PC-3 (cell line): ENCODE results near the gene PEX1. TPM values are rescaled to one million over a fixed set of nuclear protein-coding genes. Genes with fewer than 3 reads are reported as not detected.
A peak's percentile ranks its signal among the peaks of the same experiment; 100 is the strongest.
"Not testable (repeated sequence)": the region's sequence is repeated elsewhere in the genome, so short reads cannot be mapped to it uniquely, and the experiment has no call there.

Experiments
- ATAC-seq: fragments of 200-7000 bp; cut with Tn5 transposase; 2 replicates; pipeline ENCODE4 v1.9.1; 2020; ENCODE audit warnings: mild to moderate bottlenecking, moderate library complexity
- BruUV-seq: library from RNA; stranded (reverse); fragments of 400-500 nt; replicated peaks from 2 replicates; lab custom pipeline; 2021; lab: Mats Ljungman, UMichigan
- CTCF ChIA-PET: fragments of 300-600 bp; sonication (Branson Sonifier 250); formaldehyde crosslinking; loops from one replicate; lab custom pipeline; 2022; ENCODE audit warnings: antibody characterized with exemption; lab: Charles Lee
- POLR2A ChIA-PET: fragments of 300-600 bp; sonication (Branson Sonifier 250); formaldehyde crosslinking; loops from one replicate; lab custom pipeline; 2022; ENCODE audit warnings: antibody characterized with exemption; ENCODE audit not compliant: unreplicated experiment; lab: Charles Lee
- DNase-seq: peaks from one replicate; pipeline ENCODE4 v3.0.0-alpha.2; 2015
- H2AFZ ChIP-seq: fragments of 300-600 bp; sonication (generic); 2 replicates; pipeline ENCODE4 v1.6.0; 2016; ENCODE audit warnings: antibody characterized with exemption, low read length
- H3F3A ChIP-seq: fragments of 300-600 bp; sonication (generic); one replicate; pipeline ENCODE4 v1.6.0; 2017; ENCODE audit warnings: antibody characterized with exemption, low read length, control low read depth, mild to moderate bottlenecking; ENCODE audit not compliant: unreplicated experiment
- H3K27ac ChIP-seq: fragments of 300-600 bp; sonication (generic); 2 replicates; pipeline ENCODE4 v1.5.1; 2016; ENCODE audit warnings: mild to moderate bottlenecking, low read length
- H3K27me3 ChIP-seq: fragments of 300-600 bp; sonication (generic); 2 replicates; pipeline ENCODE4 v1.6.1; 2016; ENCODE audit warnings: low read length, mixed read lengths
- H3K36me3 ChIP-seq: fragments of 300-600 bp; sonication (generic); 2 replicates; pipeline ENCODE4 v1.6.1; 2016; ENCODE audit warnings: low read depth, mixed run types, low read length, mixed read lengths
- H3K4me1 ChIP-seq: fragments of 300-600 bp; sonication (generic); 2 replicates; pipeline ENCODE4 v1.5.1; 2016; ENCODE audit warnings: low read length; ENCODE audit not compliant: insufficient read depth
- H3K4me2 ChIP-seq: fragments of 300-600 bp; sonication (generic); 2 replicates; pipeline ENCODE4 v1.6.0; 2016; ENCODE audit warnings: low read length
- H3K4me3 ChIP-seq: fragments of 300-600 bp; sonication (generic); 2 replicates; pipeline ENCODE4 v1.5.1; 2016; ENCODE audit warnings: mild to moderate bottlenecking, low read length, mixed read lengths
- H3K79me2 ChIP-seq: fragments of 300-600 bp; sonication (generic); 2 replicates; pipeline ENCODE4 v1.6.1; 2017; ENCODE audit warnings: low read length, mixed read lengths
- H3K9ac ChIP-seq: fragments of 300-600 bp; sonication (generic); 2 replicates; pipeline ENCODE4 v1.6.0; 2016; ENCODE audit warnings: mild to moderate bottlenecking, low read length
- H3K9me2 ChIP-seq: fragments of 300-600 bp; sonication (generic); replicated peaks from 2 replicates; pipeline ENCODE4 v1.6.1; 2016; ENCODE audit warnings: mixed run types, low read length, mixed read lengths
- H3K9me3 ChIP-seq: fragments of 300-600 bp; sonication (generic); 2 replicates; pipeline ENCODE4 v1.6.1; 2016; ENCODE audit warnings: low read length, mixed read lengths
- H4K20me1 ChIP-seq: fragments of 300-600 bp; sonication (generic); 2 replicates; pipeline ENCODE4 v1.6.1; 2016; ENCODE audit warnings: low read length, mixed read lengths
- CTCF ChIP-seq: fragments of 300-600 bp; sonication (generic); conservative IDR thresholded peaks from 2 replicates; pipeline ENCODE4 v1.5.1; 2017; ENCODE audit warnings: antibody characterized with exemption, low read depth, mild to moderate bottlenecking, low read length
- EZH2 ChIP-seq: fragments of 300-600 bp; sonication (generic); IDR thresholded peaks from one replicate; pipeline ENCODE4 v1.6.1; 2017; ENCODE audit warnings: antibody characterized with exemption, mild to moderate bottlenecking, low read length; ENCODE audit not compliant: unreplicated experiment
- EZH2phosphoT487 ChIP-seq: fragments of 300-600 bp; sonication (generic); IDR thresholded peaks from 2 replicates; pipeline ENCODE4 v1.6.1; 2018; ENCODE audit warnings: mild to moderate bottlenecking, antibody characterized with exemption, low read length, borderline replicate concordance
- intact Hi-C: fragments of 100-400 bp; cut with micrococcal nuclease; formaldehyde crosslinking; loops from 2 replicates; pipeline ENCODE4 v1.9.0; 2023
- total RNA-seq: library from RNA; depleted of rRNA; stranded (reverse); fragments of >200 nt; gene quantifications from 2 replicates; pipeline ENCODE4 v1.2.3, GENCODE V29; 2014

PEX1 gene
- total RNA-seq, 1 experiment from 2014 or later = 8.5 TPM

GRCh38 chr7:92473989-92474388 is 54.3 kb downstream of the PEX1 start:
- H3K27me3 ChIP-seq, H3K9ac ChIP-seq, H3K4me3 ChIP-seq, ATAC-seq, H3K79me2 ChIP-seq, H3K4me1 ChIP-seq, H3K36me3 ChIP-seq, H3F3A ChIP-seq, POLR2A ChIA-PET, H4K20me1 ChIP-seq, intact Hi-C loops, H3K9me3 ChIP-seq, BruUV-seq, H3K9me2 ChIP-seq, CTCF ChIA-PET: not testable (repeated sequence)
- Histone ChIP-seq H3K4me2 (peak overlapping the region; percentile 49), H2AFZ (peak overlapping the region; percentile 27; the same call in 1 of the 2 replicates), H3K27ac (peak overlapping the region; percentile 34)
- DNase-seq = peak; percentile 69

GRCh38 chr7:92468589-92468988 is 59.7 kb downstream of the PEX1 start:
- H3K9me3 ChIP-seq, H3K36me3 ChIP-seq, H3F3A ChIP-seq, H2AFZ ChIP-seq, DNase-seq, ATAC-seq, H4K20me1 ChIP-seq, H3K4me3 ChIP-seq, H3K27ac ChIP-seq, H3K4me2 ChIP-seq, CTCF ChIA-PET, POLR2A ChIA-PET, H3K79me2 ChIP-seq, BruUV-seq, H3K4me1 ChIP-seq, H3K27me3 ChIP-seq, H3K9ac ChIP-seq, H3K9me2 ChIP-seq, intact Hi-C loops: not testable (repeated sequence)

GRCh38 chr7:92466682-92467081 is 61.6 kb downstream of the PEX1 start:
- Histone ChIP-seq H3K4me2 (no peak overlapping the region), H3K4me3 (no peak overlapping the region), H2AFZ (no peak overlapping the region), H3K9ac (no peak overlapping the region), H3K27ac (no peak overlapping the region), H3K27me3 (no peaks in the 10 kb centered on the region), H3K9me3 (no peaks in the 10 kb centered on the region), H4K20me1 (no peaks in the 10 kb centered on the region), H3K9me2 (no peaks in the 10 kb centered on the region), H3F3A (no peaks in the 10 kb centered on the region), H3K4me1 (0 out of 2 replicates have a peak, but pooled peaks cover 2% of the 10 kb centered on the region), H3K36me3 (no peaks in the 10 kb centered on the region), H3K79me2 (no peaks in the 10 kb centered on the region)
- CTCF ChIA-PET = no interaction called here
- DNase-seq (no peak), ATAC-seq (no peak)
- POLR2A ChIA-PET = no interaction called here
- intact Hi-C loops = no loop called here
- BruUV-seq = no TSS peak
- TF ChIP-seq EZH2 = no peak
- no peak for TF ChIP-seq CTCF
- TF ChIP-seq EZH2phosphoT487 = no peak

GRCh38 chr7:92464515-92464914 is 63.8 kb downstream of the PEX1 start:
- H3K9me3 ChIP-seq = no peaks in the 10 kb centered on the region
- H3F3A ChIP-seq = no peaks in the 10 kb centered on the region
- H3K4me2 ChIP-seq = no peak overlapping the region
- no peaks in the 10 kb centered on the region for H3K36me3 ChIP-seq
- H2AFZ ChIP-seq = no peak overlapping the region
- peaks cover 20% of the 10 kb centered on the region for H3K4me1 ChIP-seq
- no peaks in the 10 kb centered on the region for H3K79me2 ChIP-seq
- H3K9ac ChIP-seq = no peak overlapping the region
- POLR2A ChIA-PET = no interaction called here
- H3K4me3 ChIP-seq = no peak overlapping the region
- CTCF ChIA-PET = no interaction called here
- H3K27ac ChIP-seq = no peak overlapping the region
- BruUV-seq = no TSS peak
- no peaks in the 10 kb centered on the region for H3K9me2 ChIP-seq
- H3K27me3 ChIP-seq = no peaks in the 10 kb centered on the region
- intact Hi-C loops = no loop called here
- DNase-seq (no peak), ATAC-seq (no peak)
- TF ChIP-seq EZH2phosphoT487 = no peak
- no peak for TF ChIP-seq EZH2
- no peaks in the 10 kb centered on the region for H4K20me1 ChIP-seq
